Calu3 (cell line): ENCODE measurements around the gene HABP4. TPM values are rescaled to one million over a fixed set of nuclear protein-coding genes. Genes with fewer than 3 reads are reported as not detected.

ENCODE experiments used
- BruUV-seq: library from RNA; stranded (reverse); fragments of 400-500 nt; replicated peaks from 2 replicates; lab custom pipeline; 2021; lab: Mats Ljungman, UMichigan
- CTCF ChIA-PET: fragments of 300-600 bp; sonication (Branson Sonifier 250); formaldehyde crosslinking; loops from one replicate; lab custom pipeline; 2022; ENCODE audit warnings: antibody characterized with exemption; lab: Charles Lee
- DNase-seq: peaks from one replicate; pipeline ENCODE4 v3.0.0; 2022
- H3K27ac Mint-ChIP-seq: one replicate; pipeline ENCODE4 v1.8.0; 2022; ENCODE audit warnings: mixed read lengths; ENCODE audit not compliant: unreplicated experiment
- H3K27me3 Mint-ChIP-seq: one replicate; pipeline ENCODE4 v1.8.0; 2022; ENCODE audit warnings: mixed read lengths; ENCODE audit not compliant: unreplicated experiment
- H3K36me3 Mint-ChIP-seq: one replicate; pipeline ENCODE4 v1.8.0; 2022; ENCODE audit warnings: mild to moderate bottlenecking, moderate library complexity, mixed read lengths; ENCODE audit not compliant: insufficient read depth, unreplicated experiment
- H3K4me1 Mint-ChIP-seq: one replicate; pipeline ENCODE4 v1.8.0; 2022; ENCODE audit warnings: mild to moderate bottlenecking, low read depth, mixed read lengths; ENCODE audit not compliant: unreplicated experiment
- H3K4me3 Mint-ChIP-seq: one replicate; pipeline ENCODE4 v1.8.0; 2022; ENCODE audit warnings: mild to moderate bottlenecking, low read depth, moderate library complexity, mixed read lengths; ENCODE audit not compliant: unreplicated experiment
- H3K9me3 Mint-ChIP-seq: one replicate; pipeline ENCODE4 v1.8.0; 2022; ENCODE audit warnings: low read depth, mixed read lengths; ENCODE audit not compliant: unreplicated experiment
- intact Hi-C: fragments of 100-400 bp; cut with micrococcal nuclease; formaldehyde crosslinking; loops from one replicate; pipeline ENCODE4 v1.10.0; 2022; ENCODE audit not compliant: unreplicated experiment
- total RNA-seq: library from RNA; stranded (reverse); gene quantifications from 2 replicates; pipeline ENCODE4 v1.2.3, GENCODE V29; 2022
- TF ChIP-seq, protein P1 (sequence below): fragments of 200-600 bp; IDR thresholded peaks from one replicate; pipeline ENCODE4 v1.8.0; 2022; ENCODE audit warnings: antibody characterized with exemption; ENCODE audit not compliant: unreplicated experiment

The HABP4 gene
- total RNA-seq, 1 experiment from 2014 or later: 11.6 TPM

DNA sequence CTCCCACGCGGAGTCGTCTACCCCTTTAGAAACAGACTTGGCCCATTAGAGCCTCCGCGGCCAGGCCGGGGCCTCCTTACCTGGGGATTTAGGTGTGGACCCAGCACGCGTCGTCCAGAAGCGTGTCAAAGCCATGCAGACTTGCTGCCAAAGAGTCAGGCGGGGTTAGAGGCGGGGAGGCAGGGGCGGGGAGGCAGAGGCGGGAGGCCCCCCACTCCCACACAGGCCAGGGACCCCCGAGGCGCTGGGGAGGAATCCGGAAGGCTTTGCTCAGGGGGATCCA, 47.1 kb downstream of the HABP4 start:
- no peak for DNase-seq
- peaks cover 11% of the 10 kb centered on the region for H3K36me3 Mint-ChIP-seq
- H3K27me3 Mint-ChIP-seq: no peaks in the 10 kb centered on the region
- no peaks in the 10 kb centered on the region for H3K4me1 Mint-ChIP-seq
- H3K9me3 Mint-ChIP-seq: no peaks in the 10 kb centered on the region
- CTCF ChIA-PET: interaction anchor here (0.9 kb wide), 1 partner anchor 169 kb away, joined by 4 read pairs; no protein-coding TSS in a partner anchor
- TF ChIP-seq, protein P1, sequence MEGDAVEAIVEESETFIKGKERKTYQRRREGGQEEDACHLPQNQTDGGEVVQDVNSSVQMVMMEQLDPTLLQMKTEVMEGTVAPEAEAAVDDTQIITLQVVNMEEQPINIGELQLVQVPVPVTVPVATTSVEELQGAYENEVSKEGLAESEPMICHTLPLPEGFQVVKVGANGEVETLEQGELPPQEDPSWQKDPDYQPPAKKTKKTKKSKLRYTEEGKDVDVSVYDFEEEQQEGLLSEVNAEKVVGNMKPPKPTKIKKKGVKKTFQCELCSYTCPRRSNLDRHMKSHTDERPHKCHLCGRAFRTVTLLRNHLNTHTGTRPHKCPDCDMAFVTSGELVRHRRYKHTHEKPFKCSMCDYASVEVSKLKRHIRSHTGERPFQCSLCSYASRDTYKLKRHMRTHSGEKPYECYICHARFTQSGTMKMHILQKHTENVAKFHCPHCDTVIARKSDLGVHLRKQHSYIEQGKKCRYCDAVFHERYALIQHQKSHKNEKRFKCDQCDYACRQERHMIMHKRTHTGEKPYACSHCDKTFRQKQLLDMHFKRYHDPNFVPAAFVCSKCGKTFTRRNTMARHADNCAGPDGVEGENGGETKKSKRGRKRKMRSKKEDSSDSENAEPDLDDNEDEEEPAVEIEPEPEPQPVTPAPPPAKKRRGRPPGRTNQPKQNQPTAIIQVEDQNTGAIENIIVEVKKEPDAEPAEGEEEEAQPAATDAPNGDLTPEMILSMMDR: no peak
- intact Hi-C loops: no loop called here
- no peak overlapping the region for H3K27ac Mint-ChIP-seq
- H3K4me3 Mint-ChIP-seq: no peak overlapping the region
- no TSS peak for BruUV-seq

DNA sequence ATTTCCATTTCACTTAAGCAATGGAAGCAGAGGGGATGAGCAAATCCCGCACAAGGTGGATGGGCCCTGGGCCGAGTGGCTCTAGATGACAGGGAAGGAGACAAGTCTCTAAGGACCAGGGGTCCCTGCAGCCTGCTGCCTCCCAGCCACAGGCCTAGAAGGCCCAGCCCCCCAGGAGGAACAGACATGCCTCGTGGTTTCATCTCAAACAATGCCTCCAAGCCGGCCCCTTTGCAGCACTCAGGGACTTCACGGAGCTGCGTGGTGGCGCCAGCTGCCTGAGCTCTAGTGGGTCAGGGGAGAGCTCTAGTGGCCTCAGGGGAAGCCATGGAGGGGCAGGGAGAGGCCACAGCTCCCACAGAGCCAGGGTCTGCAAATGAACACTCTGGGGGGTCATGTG, 48.8 kb downstream of the HABP4 start:
- no TSS peak for BruUV-seq
- Mint-ChIP-seq H3K36me3 (peaks cover 7% of the 10 kb centered on the region), H3K4me1 (no peaks in the 10 kb centered on the region), H3K27ac (no peak overlapping the region), H3K9me3 (no peaks in the 10 kb centered on the region), H3K4me3 (no peak overlapping the region), H3K27me3 (no peaks in the 10 kb centered on the region)
- no peak for DNase-seq
- intact Hi-C loops: no loop called here
- CTCF ChIA-PET: no interaction called here
- TF ChIP-seq, protein P1: no peak

DNA sequence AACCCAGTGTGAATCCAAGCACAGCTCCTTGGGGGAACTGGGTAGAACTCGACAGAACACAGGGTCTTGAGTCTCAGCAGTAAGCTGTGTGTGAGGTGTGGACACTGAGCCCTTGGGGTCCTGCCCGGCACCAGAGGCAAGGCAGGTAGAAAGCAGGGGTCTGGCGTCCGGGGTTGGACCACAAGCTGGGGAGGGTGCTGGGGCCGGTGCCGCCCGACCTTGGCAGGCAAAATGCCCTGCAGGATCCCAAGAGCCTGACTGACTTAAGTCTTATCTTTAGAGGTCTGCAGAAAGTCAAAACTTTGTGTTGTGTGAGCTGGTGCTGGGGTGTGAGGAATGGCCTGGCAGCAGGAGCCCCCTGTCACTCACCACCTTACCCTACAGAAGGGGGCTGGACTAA, 49.3 kb downstream of the HABP4 start:
- no TSS peak for BruUV-seq
- Mint-ChIP-seq H3K36me3 (peaks cover 7% of the 10 kb centered on the region), H3K9me3 (no peaks in the 10 kb centered on the region), H3K27me3 (no peaks in the 10 kb centered on the region), H3K27ac (no peak overlapping the region), H3K4me3 (no peak overlapping the region), H3K4me1 (no peaks in the 10 kb centered on the region)
- no peak for DNase-seq
- CTCF ChIA-PET: no interaction called here
- intact Hi-C loops: no loop called here
- TF ChIP-seq, protein P1: no peak

DNA sequence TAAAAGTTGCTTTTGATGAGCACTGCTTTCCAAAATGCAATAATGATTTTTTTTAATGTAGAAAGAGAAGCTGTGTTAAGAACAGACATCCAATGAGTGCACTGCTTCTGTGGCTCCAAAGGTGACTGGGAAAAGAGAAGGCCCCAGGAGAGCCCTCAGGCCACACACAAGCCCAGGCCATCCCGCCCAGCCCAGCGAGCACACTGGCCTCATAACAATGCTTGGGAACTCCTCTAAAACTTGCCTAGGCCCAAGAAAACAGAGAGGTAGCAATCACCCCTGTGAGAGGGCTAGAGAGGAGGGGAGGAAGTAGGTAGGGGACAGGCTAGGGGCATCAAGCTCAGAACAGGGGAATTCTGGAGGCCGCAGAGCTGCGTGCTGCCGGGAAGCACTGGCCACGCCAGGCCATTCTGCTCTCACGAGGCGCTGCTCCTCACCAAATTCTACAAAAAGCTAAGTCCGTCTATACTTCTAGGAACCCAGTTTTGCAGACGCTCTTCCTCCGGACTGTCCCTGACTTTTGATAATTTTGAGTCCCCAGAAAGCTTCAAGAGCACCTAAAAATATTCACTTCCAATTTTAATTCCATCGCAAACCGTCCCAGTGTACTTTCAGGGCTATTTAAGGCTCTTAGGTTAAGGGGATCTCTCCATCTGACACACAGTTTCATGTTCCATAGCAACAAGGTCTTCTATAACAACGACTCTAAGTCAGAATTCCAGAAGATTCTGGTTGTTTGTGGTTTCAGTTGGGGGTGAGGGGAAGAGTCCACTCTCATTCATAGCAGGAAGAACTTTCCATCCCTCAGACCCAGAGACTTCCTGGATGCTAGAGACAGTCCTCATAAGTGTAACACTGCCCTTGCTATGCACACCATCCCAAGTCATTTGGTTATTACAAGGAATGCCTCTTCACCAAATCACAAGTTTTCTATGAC, 51.0 kb downstream of the HABP4 start:
- TF ChIP-seq, protein P1: no peak
- CTCF ChIA-PET: no interaction called here
- H3K9me3 Mint-ChIP-seq: no peaks in the 10 kb centered on the region
- no peaks in the 10 kb centered on the region for H3K4me1 Mint-ChIP-seq
- H3K27ac Mint-ChIP-seq: no peak overlapping the region
- no peaks in the 10 kb centered on the region for H3K27me3 Mint-ChIP-seq
- H3K36me3 Mint-ChIP-seq: peaks cover 3% of the 10 kb centered on the region
- no peak overlapping the region for H3K4me3 Mint-ChIP-seq
- no TSS peak for BruUV-seq
- intact Hi-C loops: no loop called here
- DNase-seq: no peak
